SK-MEL-5 (cell line): ENCODE data around the gene DNAJB6. TPM values are rescaled to one million over a fixed set of nuclear protein-coding genes. Genes with fewer than 3 reads are reported as not detected.
"Not testable (repeated sequence)": the region's sequence is repeated elsewhere in the genome, so short reads cannot be mapped to it uniquely, and the experiment has no call there.

Source experiments
- DNase-seq: peaks from one replicate; pipeline ENCODE4 v3.0.0-alpha.2; 2016; ENCODE audit warnings: low read depth, low spot score
- in situ Hi-C: cut with HindIII; loops from 2 replicates; pipeline ENCODE4 v1.10.0; 2016; ENCODE audit warnings: low sequenced_read_pairs, high pct_unique_total_duplicates, low pct_unique_long_range_greater_than_20kb
- total RNA-seq: library from RNA; depleted of rRNA; stranded (reverse); fragments of >200 nt; shearing (Covaris generic); gene quantifications from 2 replicates; pipeline ENCODE4 v1.2.3, GENCODE V29; 2014

DNAJB6 gene
- total RNA-seq, 1 experiment from 2014 or later = 120 TPM

- in situ Hi-C loops = no loop called here
- DNase-seq = no peak
These were observed 103.7 kb downstream of the DNAJB6 start for GRCh38 chr7:157440346-157441022.

- in situ Hi-C loops = no loop called here
- no peak for DNase-seq
These were observed 104.2 kb downstream of the DNAJB6 start for GRCh38 chr7:157441023-157441399.

DNA sequence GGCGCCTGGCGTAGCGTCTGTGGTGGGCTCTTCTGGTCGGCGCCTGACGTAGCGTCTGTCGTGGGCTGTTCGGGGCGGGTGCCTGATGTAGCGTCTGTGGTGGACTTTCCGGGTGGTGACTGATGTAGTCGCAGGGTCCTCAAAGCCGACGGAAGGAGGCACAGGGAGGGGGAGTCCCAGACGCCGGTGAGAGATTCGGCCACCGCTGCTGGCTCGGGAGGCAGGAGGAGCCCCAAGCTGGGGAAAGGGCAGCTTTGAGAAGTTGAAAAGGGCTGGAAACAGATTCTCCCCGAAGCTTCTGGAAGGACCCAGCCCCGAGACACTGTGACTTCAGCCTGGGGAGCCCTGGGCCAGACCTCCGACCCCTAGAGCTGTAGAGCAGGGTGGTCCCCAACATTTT is 105.7 kb downstream of the DNAJB6 start:
- in situ Hi-C loops = no loop called here

GRCh38 chr7:157442993-157443831 is 106.4 kb downstream of the DNAJB6 start:
- in situ Hi-C loops = no loop called here
- DNase-seq = no peak

More for the DNA sequence above, 105.7 kb downstream of the DNAJB6 start:
- no peak for DNase-seq

- in situ Hi-C loops = no loop called here
- DNase-seq = no peak
These were observed 107.4 kb downstream of the DNAJB6 start for GRCh38 chr7:157444011-157444842.

DNA sequence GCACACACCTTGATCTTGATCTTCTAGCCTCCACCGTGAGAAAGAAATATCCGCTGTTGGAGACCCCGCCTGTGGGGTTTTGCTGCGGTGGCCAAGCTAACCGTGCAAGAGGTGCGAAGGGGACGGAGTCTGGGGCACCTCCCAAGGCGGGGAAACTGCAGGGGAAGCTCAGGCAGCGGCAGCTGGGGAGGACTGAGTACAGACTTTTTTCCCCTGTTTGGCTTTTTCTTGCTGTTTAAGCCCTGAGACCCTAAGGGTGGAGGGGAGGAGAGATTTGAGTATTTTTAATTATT is 108.0 kb downstream of the DNAJB6 start:
- no peak for DNase-seq
- in situ Hi-C loops = no loop called here

DNA sequence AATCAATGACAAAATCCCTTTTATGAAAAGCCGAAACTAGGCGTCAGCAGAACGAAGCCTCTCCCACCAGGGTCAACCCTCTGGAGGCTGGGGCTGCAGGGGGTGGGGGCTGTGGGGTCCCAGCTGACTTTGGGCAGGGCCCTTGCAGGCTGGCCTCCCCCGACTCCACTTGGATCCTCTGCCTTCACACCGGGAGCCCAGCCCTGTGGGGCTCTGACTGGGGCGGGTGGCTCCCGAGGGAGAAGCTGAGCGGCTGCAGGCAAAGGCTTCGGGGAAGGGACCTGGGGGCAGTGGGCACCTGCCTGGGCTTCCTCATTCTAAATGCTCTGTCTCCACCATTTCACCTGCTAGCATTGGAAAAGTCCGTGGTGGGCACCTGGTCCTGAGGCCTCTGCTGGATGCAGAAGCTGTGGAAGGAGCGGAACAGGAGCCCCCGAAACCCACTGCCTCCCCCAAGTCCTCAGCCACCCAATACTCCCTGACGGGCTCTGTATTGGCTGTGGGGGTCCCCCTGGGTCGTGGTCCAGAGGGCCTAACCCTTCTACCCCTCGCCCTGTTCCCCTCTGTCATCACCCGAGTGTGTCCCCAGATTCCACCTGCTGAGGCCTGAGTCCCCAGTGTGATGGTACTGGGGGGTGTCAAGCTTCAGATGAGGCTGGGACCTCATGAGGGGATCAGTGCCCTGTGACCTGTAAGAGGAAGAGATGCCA is 108.6 kb downstream of the DNAJB6 start:
- no peak for DNase-seq
- in situ Hi-C loops = no loop called here

GRCh38 chr7:157445956-157446295 is 109.1 kb downstream of the DNAJB6 start:
- in situ Hi-C loops = no loop called here
- DNase-seq = no peak

GRCh38 chr7:157446322-157446721 is 109.5 kb downstream of the DNAJB6 start:
- in situ Hi-C loops = no loop called here
- no peak for DNase-seq

DNA sequence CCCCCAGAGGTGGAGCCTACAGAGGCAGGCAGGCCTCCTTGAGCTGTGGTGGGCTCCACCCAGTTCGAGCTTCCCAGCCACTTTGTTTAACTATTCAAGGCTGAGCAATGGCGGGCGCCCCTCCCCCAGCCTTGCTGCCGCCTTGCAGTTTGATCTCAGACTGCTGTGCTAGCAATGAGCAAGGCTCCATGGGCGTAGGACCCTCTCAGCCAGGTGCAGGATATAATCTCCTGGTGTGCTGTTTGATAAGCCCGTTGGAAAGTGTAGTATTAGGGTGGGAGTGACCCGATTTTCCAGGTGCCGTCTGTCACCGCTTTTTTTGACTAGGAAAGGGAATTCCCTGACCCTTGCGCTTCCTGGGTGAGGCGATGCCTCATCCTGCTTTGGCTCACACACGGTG is 117.2 kb downstream of the DNAJB6 start:
- DNase-seq, in situ Hi-C loops: not testable (repeated sequence)

GRCh38 chr7:157457355-157458253 is 120.8 kb downstream of the DNAJB6 start:
- DNase-seq = no peak
- in situ Hi-C loops = no loop called here

DNA sequence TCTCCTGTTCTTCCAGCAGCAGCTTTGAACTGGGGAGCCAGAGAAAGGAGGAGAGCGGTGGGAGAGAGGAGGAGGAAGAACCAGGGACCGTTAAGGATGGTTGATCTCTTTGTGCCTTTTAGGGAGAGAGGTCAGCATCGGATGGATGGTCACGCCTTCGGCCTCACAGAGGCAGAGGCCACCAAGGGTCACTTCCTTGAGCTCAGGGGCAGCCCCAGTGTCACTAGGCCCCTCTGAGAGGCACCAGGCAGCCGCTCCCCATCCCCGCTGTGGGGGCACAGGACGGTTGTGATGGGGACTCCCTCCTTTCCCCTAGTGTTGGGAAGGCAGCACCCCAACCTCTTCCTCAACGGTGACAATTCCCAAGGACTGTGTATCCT is 121.4 kb downstream of the DNAJB6 start:
- in situ Hi-C loops = no loop called here
- DNase-seq = no peak

GRCh38 chr7:157459966-157460365 is 123.2 kb downstream of the DNAJB6 start:
- DNase-seq = no peak
- in situ Hi-C loops = no loop called here

- in situ Hi-C loops = no loop called here
- no peak for DNase-seq
These were observed 123.9 kb downstream of the DNAJB6 start for GRCh38 chr7:157460721-157461120.

DNA sequence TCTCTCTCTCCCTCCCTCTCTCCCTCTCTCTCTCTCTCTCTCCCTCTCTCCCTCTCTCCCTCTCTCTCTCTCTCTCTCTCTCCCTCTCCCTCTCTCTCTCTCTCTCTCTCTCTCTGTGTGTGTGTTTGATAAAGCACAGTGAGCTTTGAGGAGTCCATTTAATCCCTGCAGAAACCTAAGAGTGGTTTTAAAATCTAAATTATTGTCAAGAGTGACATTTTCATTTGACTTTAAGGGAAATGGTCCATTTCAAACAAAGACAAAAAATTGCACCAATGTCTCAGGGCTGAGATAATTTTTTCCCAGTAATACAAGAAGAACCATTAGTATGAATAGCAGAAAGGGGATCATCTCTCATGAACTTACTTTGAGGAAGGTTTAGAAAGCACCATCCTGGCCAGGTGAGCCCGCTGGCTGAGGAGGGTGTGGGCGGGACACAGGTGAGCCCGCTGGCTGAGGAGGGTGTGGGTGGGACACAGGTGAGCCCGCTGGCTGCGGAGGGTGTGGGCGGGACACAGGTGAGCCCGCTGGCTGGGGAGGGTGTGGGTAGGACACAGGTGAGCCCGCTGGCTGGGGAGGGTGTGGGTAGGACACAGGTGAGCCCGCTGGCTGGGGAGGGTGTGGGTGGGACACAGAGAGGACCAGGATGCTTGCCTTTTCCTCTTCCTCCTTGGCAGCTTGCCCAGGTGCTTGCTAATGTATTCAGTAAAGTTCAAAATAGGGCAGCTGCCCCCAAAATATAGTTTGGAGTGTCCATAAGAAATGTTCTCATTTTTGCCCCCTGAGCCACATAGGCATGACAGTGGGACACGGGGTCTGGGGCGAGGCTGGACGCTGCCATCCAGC is 125.0 kb downstream of the DNAJB6 start:
- DNase-seq = no peak
- in situ Hi-C loops = no loop called here

DNA sequence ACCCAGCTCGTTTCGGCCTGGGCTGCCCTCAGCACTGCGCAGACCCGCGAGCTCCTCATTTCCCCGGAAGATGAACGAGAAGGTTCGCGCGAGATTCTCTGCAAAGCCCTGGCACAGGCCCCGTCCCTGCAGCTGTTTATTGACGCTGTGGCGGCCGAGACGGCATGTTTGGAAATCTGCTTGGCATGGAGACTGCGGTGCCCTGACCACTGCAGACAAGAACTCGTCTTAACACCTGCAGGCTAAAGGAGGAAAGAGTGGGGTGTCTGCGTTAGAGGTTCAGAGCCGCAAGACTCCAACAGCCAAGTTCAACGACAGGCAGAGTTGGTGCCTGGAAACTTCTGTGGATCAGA is 125.6 kb downstream of the DNAJB6 start:
- in situ Hi-C loops = no loop called here
- no peak for DNase-seq
